HT1080 (cell line): ENCODE data around the gene ANAPC1. TPM values are rescaled to one million over a fixed set of nuclear protein-coding genes. Genes with fewer than 3 reads are reported as not detected.
A peak's percentile ranks its signal among the peaks of the same experiment; 100 is the strongest.
"Not testable (repeated sequence)": the region's sequence is repeated elsewhere in the genome, so short reads cannot be mapped to it uniquely, and the experiment has no call there.

Experiments
- DNase-seq: peaks from one replicate; pipeline ENCODE4 v3.0.0-alpha.2; 2015; ENCODE audit warnings: low read depth
- small RNA-seq: library from RNA; depleted of rRNA; stranded (forward); fragments of <200 nt; gene quantifications from one replicate; pipeline ENCODE3, GENCODE V24; 2014
- total RNA-seq: library from RNA; depleted of rRNA; stranded (reverse); fragments of >200 nt; shearing (Covaris generic); gene quantifications from 2 replicates; pipeline ENCODE4 v1.2.3, GENCODE V29; 2014; rRNA removed

ANAPC1 gene
- total RNA-seq, 1 experiment from 2014 or later: 108 TPM

GRCh38 chr2:111735838-111736721, 147.9 kb downstream of the ANAPC1 start:
- DNase-seq: peak; percentile 65

- not testable (repeated sequence) for DNase-seq
Measured at GRCh38 chr2:111735420-111735819, 148.6 kb downstream of the ANAPC1 start.

- DNase-seq: not testable (repeated sequence)
Measured at GRCh38 chr2:111729812-111730458, 154.1 kb downstream of the ANAPC1 start.

GRCh38 chr2:111727611-111728110, 156.3 kb downstream of the ANAPC1 start:
- DNase-seq: peak; percentile 82

DNA sequence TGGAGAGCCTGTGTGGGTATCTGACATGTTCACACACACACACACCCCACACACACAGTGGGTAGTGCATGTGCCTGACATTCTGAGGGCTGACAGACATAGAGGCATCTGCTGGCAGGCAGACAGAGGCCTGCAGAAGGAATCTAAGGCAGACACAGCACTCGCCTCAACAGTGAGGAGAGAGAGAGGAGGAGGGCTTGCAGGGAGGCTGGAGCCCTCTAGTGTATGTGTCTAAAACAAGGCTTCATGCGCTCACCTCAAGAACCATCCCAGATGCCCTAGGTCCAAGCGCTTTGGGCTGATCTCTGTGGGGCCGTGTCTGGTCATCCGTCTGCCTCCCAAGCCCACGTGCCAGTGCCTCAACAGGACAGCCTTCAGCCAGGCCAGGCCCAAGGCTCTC, 158.3 kb downstream of the ANAPC1 start:
- DNase-seq: not testable (repeated sequence)

- DNase-seq: not testable (repeated sequence)
Measured at GRCh38 chr2:111719610-111720009, 164.4 kb downstream of the ANAPC1 start.

Small RNAs within 50 kb of the gene (small RNA-seq; reads per million reads assigned to genes)
- gene MIR4771-2 (not detected), gene RN7SL297P (not detected)

Other genes starting within 250 kb of the ANAPC1 start
- gene MERTK, start 14.4 kb upstream of the ANAPC1 start, total RNA-seq: 2.4 and 3.2 TPM in 2 replicates
- 11.7 and 15.4 TPM in 2 replicates for gene TMEM87B, start 171.1 kb upstream of the ANAPC1 start, total RNA-seq